ENCODE measurements around the gene DUOXA2. TPM values are rescaled to one million over a fixed set of nuclear protein-coding genes. Genes with fewer than 3 reads are reported as not detected.

The DUOXA2 gene
- total and polyA plus RNA-seq, 7 donors, result 0.11 TPM; not detected in 6

GRCh38 chr15:45151998-45152828 is 38.1 kb downstream of the DUOXA2 start:
- no peaks in the 10 kb centered on the region for H3K4me1 ChIP-seq
- no peaks in the 10 kb centered on the region for H3K36me3 ChIP-seq (ENCODE audit: insufficient read depth in 1 of 2, low read depth in 1 of 2)
- no peaks in the 10 kb centered on the region for H3K9me3 ChIP-seq
- ATAC-seq (no peak), DNase-seq (no peak)
- intact Hi-C loops (cut with DNase I), result no loop called here
- no peak overlapping the region for H3K27ac ChIP-seq
- no peak overlapping the region for H3K4me3 ChIP-seq
- WGBS, 3 donors, result 92 to 96% (median 94%) methylated on average over 36 of the region's 36 CpGs
- no peaks in the 10 kb centered on the region for H3K27me3 ChIP-seq (ENCODE audit: insufficient read depth in 3 of 3, low read length in 2 of 3)
- no peak for TF ChIP-seq CTCF (IDR thresholded peaks at IDR 0.05)

GRCh38 chr15:45155739-45156138 is 41.6 kb downstream of the DUOXA2 start:
- Histone ChIP-seq H3K36me3 (ENCODE audit: insufficient read depth in 1 of 2, low read depth in 1 of 2) (no peaks in the 10 kb centered on the region), H3K4me3 (no peak overlapping the region), H3K27ac (no peak overlapping the region), H3K9me3 (no peaks in the 10 kb centered on the region), H3K4me1 (no peaks in the 10 kb centered on the region), H3K27me3 (ENCODE audit: insufficient read depth in 3 of 3, low read length in 2 of 3) (no peaks in the 10 kb centered on the region)
- intact Hi-C loops (cut with DNase I), result no loop called here
- ATAC-seq (no peak), DNase-seq (no peak)
- 66 to 77% (median 75%) methylated on average over 8 of the region's 8 CpGs for WGBS, 3 donors
- TF ChIP-seq CTCF (IDR thresholded peaks at IDR 0.05), result no peak

- H3K27ac ChIP-seq, result no peak overlapping the region
- WGBS, 3 donors, result 71 to 74% (median 72%) methylated on average over 7 of the region's 7 CpGs
- ATAC-seq (no peak), DNase-seq (no peak)
- no peak overlapping the region for H3K4me3 ChIP-seq
- no peak for TF ChIP-seq CTCF (IDR thresholded peaks at IDR 0.05)
- no peaks in the 10 kb centered on the region for H3K9me3 ChIP-seq
- H3K4me1 ChIP-seq, result no peaks in the 10 kb centered on the region
- intact Hi-C loops (cut with DNase I), result no loop called here
- H3K36me3 ChIP-seq (ENCODE audit: insufficient read depth in 1 of 2, low read depth in 1 of 2), result no peaks in the 10 kb centered on the region
- no peaks in the 10 kb centered on the region for H3K27me3 ChIP-seq (ENCODE audit: insufficient read depth in 3 of 3, low read length in 2 of 3)
These were observed 42.8 kb downstream of the DUOXA2 start for GRCh38 chr15:45156744-45157455.

GRCh38 chr15:45157974-45158373 is 43.8 kb downstream of the DUOXA2 start:
- Histone ChIP-seq H3K4me3 (no peak overlapping the region), H3K27me3 (ENCODE audit: insufficient read depth in 3 of 3, low read length in 2 of 3) (no peaks in the 10 kb centered on the region), H3K9me3 (no peaks in the 10 kb centered on the region), H3K36me3 (ENCODE audit: insufficient read depth in 1 of 2, low read depth in 1 of 2) (no peaks in the 10 kb centered on the region), H3K27ac (no peak overlapping the region), H3K4me1 (no peaks in the 10 kb centered on the region)
- no peak for TF ChIP-seq CTCF (IDR thresholded peaks at IDR 0.05)
- ATAC-seq, result no peak
- no peak for DNase-seq
- WGBS, 3 donors, result 48 to 73% (median 73%) methylated on average over 1 of the region's 1 CpG
- intact Hi-C loops (cut with DNase I), result no loop called here

Measured in psoas muscle (tissue), 8 donors.